HG02840 (cell line): ENCODE results near the gene MYO1D.

Source experiments
- ATAC-seq: cut with Tn5 transposase; IDR thresholded peaks from one replicate; pipeline ENCODE4 v1.9.1; 2021; ENCODE audit warnings: mild to moderate bottlenecking, moderate library complexity, moderate number of reproducible peaks; ENCODE audit not compliant: unreplicated experiment, low FRiP score

Gene MYO1D

DNA sequence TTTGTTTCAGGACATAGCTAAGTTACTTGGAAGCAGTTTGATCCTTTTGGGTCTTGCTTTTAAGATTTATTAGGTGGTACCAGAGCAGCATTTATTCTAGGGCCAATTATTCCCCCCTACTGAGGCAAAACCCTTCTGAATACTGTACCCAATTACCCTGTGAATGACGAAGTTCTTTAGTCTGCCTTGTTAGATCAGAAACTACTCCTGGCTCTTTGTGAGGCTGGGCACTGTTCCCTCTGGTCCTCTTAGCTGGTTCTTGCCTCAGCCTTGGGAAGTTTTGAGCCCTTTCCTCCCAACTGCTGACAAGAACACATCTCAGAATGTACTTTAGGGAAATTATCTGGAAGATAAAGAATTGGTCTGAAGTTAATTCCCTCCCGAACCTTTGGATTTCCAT, 274.5 kb downstream of the MYO1D start:
- no peak for ATAC-seq

DNA sequence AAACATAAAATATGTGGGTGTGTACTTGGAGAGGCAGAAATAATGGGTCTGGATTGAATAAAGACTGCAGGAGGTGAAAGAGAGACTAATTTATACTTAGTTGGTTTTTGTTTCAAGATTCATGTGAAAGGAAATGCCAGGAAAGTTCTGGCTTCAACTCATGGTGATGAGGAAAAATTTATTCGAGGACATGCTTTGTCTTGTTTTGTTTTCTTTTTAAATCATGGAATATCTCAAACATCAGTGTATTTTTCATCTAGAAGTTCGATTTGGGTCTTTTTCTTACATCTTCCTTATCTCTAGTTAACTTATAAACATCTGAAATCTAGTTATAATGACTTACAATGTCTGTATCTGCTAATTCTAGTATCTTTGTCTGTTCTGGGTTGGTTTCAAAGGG, 275.1 kb downstream of the MYO1D start:
- no peak for ATAC-seq

DNA sequence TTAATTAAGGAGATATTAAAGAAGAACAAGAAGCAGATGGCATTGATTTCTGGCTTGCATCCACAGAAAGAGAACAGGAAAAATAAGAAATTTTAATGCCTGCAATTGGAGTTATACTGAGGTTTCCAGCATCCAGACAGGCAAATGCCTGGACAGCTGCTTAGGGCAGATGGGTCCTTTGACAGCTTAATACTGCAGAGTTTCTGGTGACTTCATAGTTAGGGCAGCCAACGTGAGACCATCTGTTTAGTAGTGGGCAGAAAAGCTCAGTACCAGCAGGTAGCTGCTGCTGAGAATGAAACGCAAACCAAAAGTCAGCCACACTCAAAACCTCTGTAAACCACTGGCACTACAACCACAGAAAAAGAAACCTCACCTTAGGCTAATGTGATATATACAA, 280.3 kb downstream of the MYO1D start:
- ATAC-seq, result no peak

DNA sequence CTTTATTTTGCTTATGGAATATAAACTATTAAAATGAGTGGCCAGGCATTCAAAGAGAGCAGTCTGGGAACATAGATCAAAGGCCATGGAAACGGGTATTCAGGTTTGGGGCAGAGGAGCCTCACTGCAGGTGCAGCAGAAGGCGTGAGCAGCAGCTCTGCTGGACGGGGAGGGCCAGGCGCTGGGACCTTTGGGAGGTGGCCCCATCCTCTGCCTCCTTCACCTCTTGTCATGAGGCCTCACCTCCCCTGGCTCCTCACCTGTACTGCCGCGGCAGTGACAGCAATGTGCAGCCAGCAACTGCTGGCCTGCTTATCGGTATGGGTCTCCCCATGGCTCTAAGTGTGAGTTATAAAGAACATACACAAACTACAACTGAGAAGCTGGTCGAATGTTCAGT, 280.7 kb downstream of the MYO1D start:
- ATAC-seq, result no peak

DNA sequence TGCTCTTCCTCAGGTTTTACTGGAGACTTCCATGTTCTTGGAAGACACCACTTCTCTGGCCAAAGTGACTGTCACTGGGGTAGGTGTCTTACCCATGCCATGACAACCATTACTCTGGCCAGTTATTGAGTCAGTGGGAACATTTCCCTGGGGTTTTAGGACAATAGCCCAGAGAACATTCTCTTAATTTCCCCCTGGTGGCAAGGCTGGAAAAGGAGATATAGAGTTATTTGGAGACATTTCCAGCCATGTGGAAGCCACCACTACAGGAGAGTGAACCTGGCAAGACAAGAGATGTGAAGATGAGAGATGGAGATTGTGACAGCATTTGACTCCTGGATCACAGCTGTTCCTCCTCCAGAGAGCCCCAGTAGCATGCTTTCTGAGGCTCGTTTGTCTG, 283.9 kb downstream of the MYO1D start:
- ATAC-seq, result no peak

DNA sequence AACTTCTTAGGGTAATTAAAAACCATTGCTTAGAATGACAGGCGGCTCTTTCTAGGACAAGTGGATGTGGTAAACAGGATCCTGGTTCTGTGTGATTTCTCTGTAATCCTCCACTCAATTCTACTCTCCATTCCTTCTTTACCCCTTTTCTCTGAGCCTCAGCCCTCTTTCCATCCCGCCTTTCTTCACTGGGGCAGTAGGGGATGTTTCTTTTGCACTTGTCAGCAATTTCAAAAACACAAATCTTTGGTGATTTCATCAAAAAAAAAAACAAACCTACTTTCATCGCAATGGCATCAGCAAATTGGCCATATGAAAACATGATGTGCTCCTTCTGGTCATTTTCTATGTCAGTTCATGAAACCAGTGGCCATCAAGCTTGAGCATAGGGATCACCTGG, 285.5 kb downstream of the MYO1D start:
- ATAC-seq, result no peak

DNA sequence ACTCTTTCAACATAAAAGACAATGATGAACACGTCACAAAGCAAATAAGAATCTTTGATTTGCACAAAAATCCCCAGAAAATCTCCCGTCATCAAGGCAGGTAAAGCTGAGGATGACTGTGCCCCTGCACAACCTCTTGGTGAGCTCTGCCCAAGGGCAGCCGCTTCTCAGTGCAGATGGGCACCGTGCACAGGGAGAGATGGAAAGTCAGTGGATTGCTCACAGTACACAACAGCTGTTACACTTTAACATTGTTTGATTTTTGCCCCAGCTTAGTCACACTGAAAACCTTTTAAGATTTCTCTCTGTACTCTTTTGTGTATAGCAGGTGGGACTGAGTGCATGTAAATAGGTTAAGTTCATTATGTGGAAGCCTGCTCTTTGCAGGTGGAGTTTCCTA, 285.9 kb downstream of the MYO1D start:
- ATAC-seq, result no peak

DNA sequence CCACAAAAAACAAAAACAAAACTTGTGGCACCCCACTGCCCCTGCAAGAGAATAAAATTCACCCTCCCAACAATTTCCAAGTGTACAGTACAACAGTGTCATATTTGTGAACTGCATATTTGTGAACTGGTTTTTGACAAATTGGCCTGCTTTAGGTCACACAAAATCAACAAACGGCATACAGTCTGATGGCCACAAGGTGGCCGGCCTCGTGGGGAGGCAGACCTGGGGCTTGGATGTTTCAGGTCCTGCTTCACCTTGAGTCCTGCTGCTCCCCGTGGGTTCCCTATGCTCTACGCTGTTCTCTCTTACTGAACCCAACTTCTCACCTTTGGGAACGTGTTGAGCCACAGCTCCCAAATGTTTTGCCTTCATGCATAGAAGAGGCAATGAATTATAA, 287.9 kb downstream of the MYO1D start:
- ATAC-seq, result no peak

DNA sequence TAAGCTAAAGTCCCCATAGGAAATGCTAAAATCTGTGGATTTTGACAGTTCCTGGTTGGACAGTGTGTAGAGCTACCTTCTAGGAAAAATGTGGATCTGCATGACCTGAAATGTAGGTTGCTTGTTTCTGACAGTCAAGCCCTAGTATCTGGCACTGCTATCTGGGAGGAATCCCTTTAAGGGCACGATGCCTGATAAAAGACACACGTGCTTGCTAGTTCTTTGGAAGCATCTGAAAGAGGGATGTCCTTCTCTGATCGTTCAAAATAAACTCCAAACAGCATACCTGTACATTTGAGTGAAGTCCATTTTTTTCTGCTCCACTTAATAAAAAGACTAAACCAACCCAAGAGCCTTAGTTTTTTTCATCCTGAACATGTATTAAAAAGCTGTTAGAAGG, 288.8 kb downstream of the MYO1D start:
- no peak for ATAC-seq

DNA sequence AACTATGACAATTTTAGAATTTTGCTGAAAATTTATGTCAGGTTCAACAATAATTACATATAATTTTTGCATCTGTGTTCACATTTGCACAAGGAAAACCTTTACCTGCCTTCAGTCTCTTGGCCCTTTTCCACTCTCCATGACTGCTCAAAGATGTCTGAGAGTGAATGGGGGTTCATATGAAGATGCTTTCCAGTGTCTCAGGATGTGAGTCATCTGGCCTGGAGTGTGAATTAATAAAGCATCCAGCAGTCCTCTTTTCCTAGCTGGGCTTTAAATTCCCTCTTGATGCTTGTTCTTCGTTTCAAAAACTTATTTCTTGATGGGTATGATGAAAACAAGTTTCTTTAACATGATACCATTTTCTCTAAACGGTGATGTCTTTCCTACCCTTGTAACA, 290.3 kb downstream of the MYO1D start:
- no peak for ATAC-seq

DNA sequence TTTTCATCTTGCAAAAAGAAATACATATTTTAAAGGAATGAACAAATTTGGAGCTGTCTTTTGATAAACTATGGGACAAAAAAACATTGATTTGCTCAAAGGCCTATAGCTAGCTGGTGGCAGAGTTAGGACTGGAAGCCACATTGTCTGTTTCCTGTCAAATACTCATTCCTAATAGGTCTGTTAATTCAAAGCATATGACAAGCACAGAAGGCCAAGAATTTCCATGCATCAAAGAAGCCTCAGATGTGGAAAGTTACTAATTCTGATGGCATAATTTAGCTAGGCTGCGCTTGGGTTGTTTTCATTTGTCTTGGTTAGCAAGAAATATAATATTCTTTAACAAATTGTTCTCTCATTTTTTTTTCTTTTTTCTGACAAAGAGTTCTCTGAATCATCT, 292.1 kb downstream of the MYO1D start:
- ATAC-seq, result no peak

DNA sequence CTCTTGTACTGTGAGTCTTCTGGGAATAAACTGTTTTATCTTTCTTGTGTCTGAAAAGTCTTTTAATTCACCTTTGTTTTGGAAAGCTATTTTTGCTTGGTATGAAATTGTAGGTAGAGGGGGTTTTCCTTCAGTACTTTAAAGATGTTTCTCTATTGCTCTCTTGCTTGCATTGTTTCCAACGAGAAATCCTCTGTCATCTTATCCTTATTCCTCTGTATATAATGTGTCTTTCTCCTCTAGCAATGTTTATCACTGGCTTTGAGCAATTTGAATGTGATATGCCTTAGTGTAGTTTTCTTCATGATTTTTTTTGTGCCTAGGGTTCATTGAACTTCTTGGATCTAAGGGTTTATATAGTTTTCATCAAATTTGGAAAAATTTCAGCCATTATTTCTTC, 293.9 kb downstream of the MYO1D start:
- ATAC-seq, result no peak

DNA sequence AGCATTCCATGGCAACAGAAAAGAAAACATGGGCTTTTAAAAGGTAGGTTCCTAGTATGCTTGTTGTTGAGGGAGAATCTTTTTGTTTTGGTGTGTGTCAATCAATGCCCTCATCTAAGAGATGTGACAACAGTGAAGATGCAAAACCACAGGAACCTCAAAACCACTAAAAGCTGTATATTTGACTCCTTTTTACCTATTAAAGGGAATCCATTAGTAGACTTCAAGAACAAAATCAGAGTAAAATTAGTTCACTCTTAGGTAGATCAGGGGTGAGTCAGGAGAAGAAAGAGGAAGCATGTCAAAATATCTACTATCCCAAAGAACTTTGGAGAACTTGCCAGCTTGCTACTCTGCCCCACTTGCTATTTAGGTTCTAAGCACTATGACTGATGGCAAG, 301.1 kb downstream of the MYO1D start:
- no peak for ATAC-seq

DNA sequence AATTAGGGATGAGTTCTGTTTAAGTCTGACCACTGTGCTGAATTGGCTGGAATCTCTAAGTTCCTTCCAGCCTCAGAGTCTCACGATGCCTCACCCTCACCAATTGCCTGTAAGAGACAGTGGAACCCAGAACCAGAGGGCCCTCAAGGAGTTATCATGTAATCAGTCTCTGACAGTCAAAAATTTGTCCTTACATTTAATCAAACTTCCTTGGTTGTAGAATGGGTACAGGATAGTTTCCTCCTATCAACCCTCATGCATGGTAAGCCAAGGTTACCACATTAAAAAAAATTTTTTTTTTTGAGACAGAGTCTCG, 306.9 kb downstream of the MYO1D start:
- ATAC-seq, result no peak

DNA sequence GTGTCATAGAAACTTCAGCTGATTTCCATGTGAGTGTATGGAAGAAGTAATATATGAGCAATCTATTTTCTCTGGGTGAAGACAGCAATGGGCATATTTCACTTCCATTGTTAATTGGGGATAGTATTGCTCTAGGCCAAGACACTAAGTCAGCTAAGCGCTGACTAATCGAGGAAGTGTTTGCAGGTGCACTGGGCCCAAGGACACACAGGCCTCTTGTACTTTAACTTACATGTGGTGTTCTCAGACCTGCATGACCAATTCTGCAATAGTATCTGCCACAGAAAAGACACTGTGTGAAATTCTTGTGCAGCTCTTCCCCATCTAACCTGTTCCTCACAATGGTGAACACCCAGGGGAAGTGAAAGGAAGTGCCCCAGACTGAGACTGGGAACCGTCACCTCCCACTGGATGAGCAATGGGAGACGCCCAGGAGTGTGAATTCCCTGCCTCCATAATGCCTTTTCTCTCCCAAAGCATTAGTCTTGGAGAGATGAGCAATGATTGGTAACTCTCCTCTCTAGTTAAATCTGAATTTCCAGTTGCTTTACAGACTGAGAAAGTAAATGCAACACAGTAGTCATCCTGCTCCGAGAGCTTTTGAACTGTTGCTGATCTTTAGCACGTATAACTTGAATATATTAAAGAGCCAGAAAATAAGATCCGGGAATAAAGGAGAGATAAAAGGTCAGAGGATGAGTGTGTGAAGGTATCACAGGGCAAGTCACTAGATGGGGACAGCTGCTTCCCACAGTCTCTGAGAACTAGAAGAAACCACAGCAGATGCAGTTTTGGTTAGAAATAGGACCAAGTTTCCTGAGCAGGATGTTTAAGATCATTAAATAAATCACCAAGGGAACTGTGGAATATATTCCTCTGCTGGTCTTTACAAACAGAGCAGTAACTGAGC, 307.5 kb downstream of the MYO1D start:
- no peak for ATAC-seq

DNA sequence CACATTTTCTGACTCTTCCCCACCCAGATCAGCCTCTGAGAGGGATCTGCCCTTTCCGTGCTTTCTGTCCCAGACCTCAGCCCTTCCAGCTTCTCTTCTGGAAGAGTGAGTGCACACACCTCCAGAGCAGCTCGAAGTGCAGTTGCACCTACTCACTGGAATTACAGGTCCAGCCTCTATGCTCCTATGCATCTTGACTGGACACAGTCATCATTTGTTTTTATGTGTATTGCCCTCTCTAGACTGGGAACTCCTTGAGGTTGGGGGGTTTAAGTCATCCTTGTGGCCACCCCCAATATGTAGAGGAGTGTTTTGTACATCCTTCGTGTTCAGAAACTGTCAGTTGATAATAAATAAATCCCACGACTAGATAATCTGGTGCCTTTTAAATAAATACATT, 308.2 kb downstream of the MYO1D start:
- ATAC-seq, result no peak

DNA sequence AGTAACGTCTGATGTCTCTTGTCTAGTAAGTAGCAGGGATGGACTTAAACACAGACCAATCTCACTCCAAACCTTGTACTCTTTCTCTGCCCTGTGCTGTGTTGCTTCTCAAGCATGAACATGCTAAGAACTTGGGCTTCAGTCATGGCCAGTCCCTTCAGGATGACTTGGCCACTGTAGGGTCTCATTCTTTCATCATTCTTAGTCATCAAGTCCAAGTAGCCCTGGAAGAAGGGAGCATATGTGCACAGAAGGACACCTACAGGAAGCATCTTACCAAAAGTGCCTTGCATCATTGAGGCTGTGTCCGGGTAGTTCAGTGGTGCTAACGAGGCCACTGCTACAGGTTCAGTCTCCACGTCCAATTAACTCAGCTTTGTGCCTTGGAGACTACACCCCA, 309.4 kb downstream of the MYO1D start:
- no peak for ATAC-seq

DNA sequence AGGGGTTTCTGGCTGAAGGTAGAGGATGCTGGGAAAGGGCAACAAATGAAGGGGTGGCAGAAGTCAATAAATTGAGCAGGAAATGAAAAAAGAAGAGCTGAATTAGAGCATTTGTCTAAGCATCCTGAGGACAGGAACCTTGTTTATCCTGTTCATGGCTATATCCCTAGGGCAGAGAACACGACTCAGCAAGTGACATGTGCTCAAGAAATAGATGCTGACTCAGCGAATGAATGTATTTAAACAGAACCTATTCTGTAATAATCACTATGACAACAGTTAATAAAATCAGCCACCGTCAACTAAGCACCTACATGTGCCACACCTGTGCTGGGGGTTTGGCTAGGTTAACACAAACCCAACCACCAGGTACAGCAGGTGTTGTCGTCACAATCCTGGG, 309.8 kb downstream of the MYO1D start:
- no peak for ATAC-seq

DNA sequence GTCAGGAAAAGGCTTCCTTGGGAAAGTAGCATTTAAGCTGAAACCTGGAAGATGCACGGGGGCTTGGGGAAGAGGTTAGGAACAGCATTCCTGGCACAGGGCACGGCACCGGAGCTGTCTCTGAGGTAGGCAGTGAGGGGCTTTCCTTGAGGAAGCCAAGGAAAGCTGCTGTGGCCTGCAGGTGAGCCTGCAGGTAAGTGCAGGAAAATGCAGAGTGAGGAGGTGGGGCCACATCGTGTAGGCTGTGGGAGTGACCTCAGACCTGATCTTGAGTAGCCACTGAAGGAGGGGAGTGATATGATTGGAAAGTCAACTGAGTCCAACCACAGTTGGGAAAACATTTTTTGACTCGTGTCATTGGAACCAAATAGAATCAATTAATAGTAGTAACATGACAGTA, 310.6 kb downstream of the MYO1D start:
- ATAC-seq, result no peak

DNA sequence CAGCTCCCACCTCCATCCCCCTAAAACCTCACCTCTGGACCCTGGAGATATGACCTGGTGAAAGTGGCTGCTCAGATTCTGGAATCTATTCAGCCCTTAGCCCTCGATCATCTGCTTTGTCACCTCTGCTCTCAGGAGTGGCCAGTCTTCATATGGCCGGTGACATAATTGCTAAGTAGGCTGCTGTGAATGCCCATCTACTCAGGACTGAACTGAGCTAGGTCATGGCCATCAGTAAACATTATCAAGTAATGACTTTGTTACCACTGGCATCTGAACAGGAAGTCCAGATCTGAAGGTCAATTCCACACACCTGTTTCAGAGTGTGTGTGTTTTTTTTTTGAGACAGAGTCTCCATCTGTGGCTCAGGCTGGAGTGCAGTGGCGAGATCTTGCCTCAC, 311.5 kb downstream of the MYO1D start:
- ATAC-seq, result no peak

DNA sequence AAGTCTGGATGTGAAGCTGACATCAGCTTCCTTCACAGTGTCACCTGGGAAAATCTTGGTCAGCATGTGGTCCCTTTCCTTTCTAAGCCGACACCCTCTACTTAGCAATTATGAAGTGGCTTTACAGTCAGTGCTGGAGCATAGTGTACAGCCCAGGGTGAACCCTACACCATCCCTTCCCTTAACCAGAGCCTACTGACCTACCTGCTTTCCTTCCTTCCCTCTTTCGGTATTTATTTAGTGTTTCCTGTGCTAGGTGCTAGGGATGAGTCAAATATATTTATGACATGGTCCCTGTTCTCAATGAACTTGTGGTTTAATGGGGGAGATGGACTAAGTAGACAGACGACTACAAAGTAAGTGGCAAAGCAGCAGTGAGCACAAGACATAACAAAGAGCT, 312.6 kb downstream of the MYO1D start:
- ATAC-seq, result no peak

DNA sequence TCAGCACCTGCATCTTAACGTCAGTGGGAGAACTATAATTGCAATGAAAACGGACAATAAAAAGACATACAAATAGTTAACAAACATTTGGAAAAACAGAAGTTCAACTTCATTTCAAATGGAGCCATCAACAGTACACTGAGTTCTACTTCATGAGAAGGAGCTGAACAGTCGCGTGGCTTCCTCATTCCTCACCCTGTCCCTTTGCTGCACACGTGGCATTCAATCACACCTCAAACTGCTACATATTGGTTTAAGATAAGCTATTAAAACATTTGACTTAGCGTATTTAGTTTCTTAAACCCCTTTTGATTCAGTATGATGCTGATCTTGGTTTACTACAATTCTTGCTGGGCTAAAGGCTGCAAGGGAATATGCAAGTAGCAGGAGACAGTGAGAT, 313.3 kb downstream of the MYO1D start:
- no peak for ATAC-seq
